Measurements from ENCODE around the gene HDAC10.
A peak's percentile ranks its signal among the peaks of the same experiment; 100 is the strongest.

The HDAC10 gene

GRCh38 chr22:50269970-50270665 is 19.1 kb upstream of the HDAC10 start, which contains the start of gene MAPK11:
TSS of gene MAPK11 (minus strand) at chr22:50270380. CDS start at chr22:50270292, 88 bp downstream.
- peak; percentile 55 for DNase-seq

GRCh38 chr22:50269573-50269969 is 18.5 kb upstream of the HDAC10 start:
- no peak for DNase-seq

GRCh38 chr22:50268655-50269113 is 17.6 kb upstream of the HDAC10 start:
- no peak for DNase-seq

- DNase-seq = peak; percentile 50
Observed at GRCh38 chr22:50267591-50268390, 16.7 kb upstream of the HDAC10 start.

GRCh38 chr22:50266994-50267393 is 15.9 kb upstream of the HDAC10 start:
- no peak for DNase-seq

- no peak for DNase-seq
Observed at GRCh38 chr22:50264946-50265669, 14.0 kb upstream of the HDAC10 start.

- DNase-seq = no peak
Observed at GRCh38 chr22:50264104-50264745, 13.2 kb upstream of the HDAC10 start.

GRCh38 chr22:50262973-50263617 is 12.0 kb upstream of the HDAC10 start:
- DNase-seq = no peak

- no peak for DNase-seq
Observed at GRCh38 chr22:50262460-50262911, 11.4 kb upstream of the HDAC10 start.

GRCh38 chr22:50261615-50262459 is 10.8 kb upstream of the HDAC10 start, which contains the start of gene MAPK12:
TSS of gene MAPK12 (minus strand) at chr22:50261683. CDS start at chr22:50261509, 174 bp downstream.
- DNase-seq = peak; percentile 56

- DNase-seq = peak; percentile 64
Observed at GRCh38 chr22:50260801-50261614, 9.9 kb upstream of the HDAC10 start.

- DNase-seq = no peak
Observed at GRCh38 chr22:50260434-50260800, 9.4 kb upstream of the HDAC10 start.

GRCh38 chr22:50259302-50259701 is 8.2 kb upstream of the HDAC10 start:
- DNase-seq = no peak

- no peak for DNase-seq
Observed at GRCh38 chr22:50258361-50259292, 7.6 kb upstream of the HDAC10 start.

GRCh38 chr22:50257451-50258360 is 6.6 kb upstream of the HDAC10 start:
- no peak for DNase-seq

- no peak for DNase-seq
Observed at GRCh38 chr22:50257041-50257440, 6.0 kb upstream of the HDAC10 start.

- DNase-seq = no peak
Observed at GRCh38 chr22:50256258-50256862, 5.3 kb upstream of the HDAC10 start.

- no peak for DNase-seq
Observed at GRCh38 chr22:50255607-50256006, 4.5 kb upstream of the HDAC10 start.
